GM20000 (cell line): ENCODE measurements around the gene KDM5B.
"Not testable (repeated sequence)": the region's sequence is repeated elsewhere in the genome, so short reads cannot be mapped to it uniquely, and the experiment has no call there.

ENCODE experiments used
- DNase-seq: peaks from one replicate; pipeline ENCODE4 v3.0.0; 2012; ENCODE audit warnings: low spot score
- TF ChIP-seq, protein P1 (sequence below): IDR thresholded peaks from 2 replicates; pipeline ENCODE4 v1.5.1; 2012; ENCODE audit warnings: mild to moderate bottlenecking, control low read depth; ENCODE audit errors: extremely low read depth, missing control alignments

KDM5B gene

DNA sequence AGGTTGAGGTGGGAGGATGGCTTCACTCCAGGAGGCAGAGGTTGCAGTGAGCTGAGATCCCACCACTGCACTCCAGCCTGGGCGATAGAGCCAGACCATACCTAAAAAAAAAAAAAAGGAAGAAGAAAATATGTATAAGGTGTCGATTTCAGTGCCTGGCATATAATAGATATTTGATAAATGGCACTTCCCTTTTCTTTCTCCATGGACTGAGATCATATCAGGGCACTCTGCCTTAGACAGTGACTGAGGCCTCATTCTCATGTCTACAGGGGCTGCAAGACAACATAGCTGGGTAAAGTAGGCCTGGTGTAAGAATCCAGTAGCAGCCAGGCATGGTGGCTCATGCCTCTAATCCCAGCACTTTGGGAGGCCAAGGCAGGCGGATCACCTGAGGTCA is 23.7 kb upstream of the KDM5B start:
- no peak for DNase-seq
- TF ChIP-seq, protein P1, sequence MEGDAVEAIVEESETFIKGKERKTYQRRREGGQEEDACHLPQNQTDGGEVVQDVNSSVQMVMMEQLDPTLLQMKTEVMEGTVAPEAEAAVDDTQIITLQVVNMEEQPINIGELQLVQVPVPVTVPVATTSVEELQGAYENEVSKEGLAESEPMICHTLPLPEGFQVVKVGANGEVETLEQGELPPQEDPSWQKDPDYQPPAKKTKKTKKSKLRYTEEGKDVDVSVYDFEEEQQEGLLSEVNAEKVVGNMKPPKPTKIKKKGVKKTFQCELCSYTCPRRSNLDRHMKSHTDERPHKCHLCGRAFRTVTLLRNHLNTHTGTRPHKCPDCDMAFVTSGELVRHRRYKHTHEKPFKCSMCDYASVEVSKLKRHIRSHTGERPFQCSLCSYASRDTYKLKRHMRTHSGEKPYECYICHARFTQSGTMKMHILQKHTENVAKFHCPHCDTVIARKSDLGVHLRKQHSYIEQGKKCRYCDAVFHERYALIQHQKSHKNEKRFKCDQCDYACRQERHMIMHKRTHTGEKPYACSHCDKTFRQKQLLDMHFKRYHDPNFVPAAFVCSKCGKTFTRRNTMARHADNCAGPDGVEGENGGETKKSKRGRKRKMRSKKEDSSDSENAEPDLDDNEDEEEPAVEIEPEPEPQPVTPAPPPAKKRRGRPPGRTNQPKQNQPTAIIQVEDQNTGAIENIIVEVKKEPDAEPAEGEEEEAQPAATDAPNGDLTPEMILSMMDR = no peak

DNA sequence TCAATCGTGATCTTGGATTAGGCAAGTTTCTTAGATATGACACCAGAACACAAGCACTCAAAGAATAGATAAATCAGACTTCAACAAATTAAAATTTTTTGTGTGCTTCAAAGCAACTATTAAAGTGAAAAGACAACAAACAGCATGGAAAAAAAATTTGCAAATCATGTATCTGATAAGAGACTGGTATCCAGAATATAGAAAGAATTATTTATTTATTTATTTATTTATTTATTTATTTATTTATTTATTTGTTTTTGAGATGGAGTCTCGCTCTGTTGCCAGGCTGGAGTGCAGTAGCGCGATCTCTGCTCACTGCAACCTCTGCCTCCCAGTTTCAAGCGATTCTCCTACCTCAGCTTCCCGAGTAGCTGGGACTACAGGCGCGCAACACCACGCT is 21.0 kb upstream of the KDM5B start:
- DNase-seq = not testable (repeated sequence)

DNA sequence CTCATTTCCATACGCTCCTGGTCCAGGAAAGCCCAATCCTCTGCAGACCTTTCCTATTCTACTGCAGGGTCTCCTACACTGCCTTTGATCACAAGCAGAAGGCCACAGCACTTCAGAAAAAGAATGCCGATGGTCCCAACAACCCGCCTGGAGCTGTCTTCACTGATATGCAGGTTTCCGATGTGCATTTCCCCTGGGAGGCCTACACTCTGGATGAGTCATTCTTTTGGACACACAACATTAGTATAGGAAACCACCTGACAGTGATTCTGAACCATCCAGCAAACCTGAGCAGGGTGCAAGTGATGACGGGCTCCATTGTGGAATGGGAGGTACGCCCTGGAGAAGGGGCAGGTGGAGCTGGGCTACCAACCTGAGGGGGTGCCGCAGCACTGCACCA is 17.5 kb upstream of the KDM5B start:
- TF ChIP-seq, protein P1 = no peak
- DNase-seq = no peak

DNA sequence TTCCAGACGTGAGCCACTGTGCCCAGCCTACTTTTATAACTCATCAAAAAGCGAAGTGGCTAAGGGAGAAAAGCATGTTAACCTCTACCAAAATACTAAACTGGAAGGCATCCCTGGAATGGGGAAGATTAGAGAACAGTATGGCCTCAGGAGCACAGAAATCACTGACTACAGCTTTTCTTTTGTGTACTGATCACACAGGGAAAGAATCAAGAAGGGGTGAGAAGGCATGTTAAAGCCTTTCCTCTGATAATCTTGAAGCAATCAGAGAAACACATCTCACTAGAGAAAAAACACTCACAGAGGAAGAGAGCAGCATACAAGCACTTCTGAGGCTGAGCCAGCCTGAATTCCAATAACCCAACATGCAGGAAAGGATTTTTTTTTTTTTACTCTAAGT is 13.2 kb upstream of the KDM5B start:
- TF ChIP-seq, protein P1 = no peak

DNA sequence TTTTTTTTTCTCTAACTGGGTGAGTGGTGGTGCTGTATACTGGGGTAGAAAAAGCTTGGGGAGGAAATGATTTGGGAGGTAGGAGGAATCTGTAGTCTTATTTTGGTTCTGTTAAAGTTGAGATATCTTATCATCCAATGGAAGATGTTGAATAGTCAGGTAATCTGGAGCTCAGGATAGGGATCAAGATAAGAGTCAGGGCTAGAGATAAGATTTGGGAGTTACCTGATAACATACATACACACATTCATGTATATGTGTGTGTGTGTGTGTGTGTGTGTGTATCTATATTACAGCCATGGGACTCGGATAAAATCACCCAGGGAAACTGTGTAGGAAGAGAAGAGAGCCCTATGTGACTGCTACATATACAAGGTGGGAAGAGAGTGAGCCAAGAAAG is 10.6 kb upstream of the KDM5B start:
- TF ChIP-seq, protein P1 = no peak

More for the DNA sequence above, 13.2 kb upstream of the KDM5B start:
- DNase-seq = no peak

DNA sequence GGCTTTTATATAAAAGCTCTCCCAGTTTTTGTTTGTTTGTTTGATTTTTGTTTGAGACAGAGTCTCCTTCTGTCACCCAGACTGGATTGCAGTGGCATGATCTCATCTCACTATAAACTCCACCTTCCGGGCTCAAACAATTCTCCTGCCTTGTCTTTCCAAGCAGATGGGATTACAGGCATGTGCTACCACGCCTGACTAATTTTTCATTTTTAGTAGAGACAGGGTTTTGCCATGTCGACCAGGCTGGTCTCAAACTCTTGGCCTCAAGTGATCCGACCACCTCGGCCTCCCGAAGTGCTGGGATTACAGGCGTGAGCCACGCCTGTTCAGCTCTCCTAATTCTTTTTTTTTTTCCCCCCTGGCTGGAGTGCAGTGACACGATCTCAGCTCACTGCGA is 6.9 kb upstream of the KDM5B start:
- no peak for DNase-seq
- TF ChIP-seq, protein P1 = no peak

More for the DNA sequence above, 10.6 kb upstream of the KDM5B start:
- no peak for DNase-seq

DNA sequence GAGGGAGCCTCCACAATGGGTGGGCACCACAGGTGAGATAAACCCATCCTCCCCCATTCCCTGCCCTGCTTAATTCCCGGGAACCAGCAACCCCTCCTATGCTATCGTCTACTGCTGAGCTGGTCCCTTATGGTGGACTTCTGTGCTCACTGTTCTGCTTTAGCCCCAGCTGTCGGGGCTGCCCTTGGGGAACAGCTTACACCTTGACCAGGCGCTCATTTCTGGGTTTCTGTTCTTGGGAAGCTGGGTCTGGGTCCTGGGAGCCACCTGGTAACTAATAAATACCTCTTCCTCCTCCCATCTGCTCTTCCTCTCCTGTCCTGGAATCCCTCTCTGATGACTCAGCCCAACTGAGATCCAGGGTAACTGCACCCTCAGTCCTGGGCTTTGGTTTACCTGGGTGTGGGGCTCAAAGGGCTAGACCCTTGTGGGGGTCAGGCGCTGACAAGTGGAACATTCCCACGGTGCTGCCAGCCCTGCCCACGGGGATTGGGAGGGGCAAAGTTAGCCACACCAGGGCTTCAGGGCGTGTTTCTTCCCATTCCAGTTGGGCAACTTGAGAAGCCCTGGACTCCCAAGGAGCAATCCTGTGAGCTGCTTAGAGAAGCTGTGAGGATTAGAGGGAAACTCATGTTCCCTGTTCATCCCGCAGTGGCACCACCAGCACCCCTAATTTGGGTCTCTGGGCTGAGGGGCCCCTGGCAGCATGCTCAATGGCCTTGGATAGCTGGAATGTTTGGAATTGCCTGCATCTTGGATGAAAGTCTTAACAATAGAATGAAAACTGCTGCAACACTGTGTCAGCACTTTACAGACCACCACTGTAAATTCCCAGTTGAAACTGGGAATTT is 4.2 kb upstream of the KDM5B start:
- no peak for DNase-seq
- TF ChIP-seq, protein P1 = no peak
